Type B pancreatic cell (in vitro differentiated cells): Measurements from ENCODE around the gene GJA9. TPM values are rescaled to one million over a fixed set of nuclear protein-coding genes. Genes with fewer than 3 reads are reported as not detected.

Experiments used
- DNase-seq: peaks from one replicate; pipeline ENCODE4 v3.0.0; 2021; ENCODE audit warnings: mixed read lengths; ENCODE audit not compliant: unreplicated experiment; ENCODE audit errors: extremely low spot score
- H3K27ac Mint-ChIP-seq: 2 replicates; pipeline ENCODE4 v1.8.0; 2021; ENCODE audit warnings: mild to moderate bottlenecking, mixed read lengths
- H3K27me3 Mint-ChIP-seq: 2 replicates; pipeline ENCODE4 v1.8.0; 2021; ENCODE audit warnings: mixed read lengths
- H3K36me3 Mint-ChIP-seq: 2 replicates; pipeline ENCODE4 v1.8.0; 2021; ENCODE audit warnings: mixed read lengths
- H3K4me1 Mint-ChIP-seq: one replicate; pipeline ENCODE4 v1.8.0; 2021; ENCODE audit warnings: mixed read lengths; ENCODE audit not compliant: unreplicated experiment
- H3K4me3 Mint-ChIP-seq: 2 replicates; pipeline ENCODE4 v1.8.0; 2021; ENCODE audit warnings: mild to moderate bottlenecking, mixed read lengths
- H3K9me3 Mint-ChIP-seq: 2 replicates; pipeline ENCODE4 v1.8.0; 2021; ENCODE audit warnings: mixed read lengths
- CTCF ChIP-seq: fragments of 200-600 bp; sonication (generic); conservative IDR thresholded peaks from 2 replicates; pipeline ENCODE4 v1.5.0; 2021; ENCODE audit warnings: antibody characterized with exemption, mild to moderate bottlenecking
- total RNA-seq: library from RNA; stranded (reverse); gene quantifications from 2 replicates; pipeline ENCODE4 v1.2.1, GENCODE V29; 2021; ENCODE audit warnings: low replicate concordance

GJA9 gene
- total RNA-seq, 1 donor from 2014 or later, result not detected

DNA sequence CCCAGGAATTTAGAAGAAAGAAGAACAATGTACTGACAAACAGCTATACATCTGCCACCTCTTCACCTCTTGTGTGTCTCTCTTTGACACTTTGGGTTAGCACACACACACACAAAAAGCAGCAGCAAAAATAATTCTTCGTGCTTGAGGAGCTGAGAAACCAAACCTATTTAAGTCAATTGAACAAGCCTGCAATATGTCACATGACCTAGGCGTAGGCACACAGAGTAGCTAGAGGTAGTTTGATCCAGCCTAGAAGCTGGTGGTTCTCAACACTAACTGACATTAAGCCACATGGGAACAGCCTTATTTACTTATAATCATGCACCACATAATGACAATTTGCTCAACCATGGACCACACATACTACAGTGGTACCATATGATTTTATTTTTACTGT is 54.1 kb downstream of the GJA9 start:
- Mint-ChIP-seq H3K4me3 (no peak overlapping the region), H3K9me3 (no peaks in the 10 kb centered on the region), H3K27ac (no peak overlapping the region), H3K4me1 (peaks cover under 1% of the 10 kb centered on the region), H3K36me3 (no peaks in the 10 kb centered on the region), H3K27me3 (peaks cover 52% of the 10 kb centered on the region)
- no peak for TF ChIP-seq CTCF
- DNase-seq, result no peak

DNA sequence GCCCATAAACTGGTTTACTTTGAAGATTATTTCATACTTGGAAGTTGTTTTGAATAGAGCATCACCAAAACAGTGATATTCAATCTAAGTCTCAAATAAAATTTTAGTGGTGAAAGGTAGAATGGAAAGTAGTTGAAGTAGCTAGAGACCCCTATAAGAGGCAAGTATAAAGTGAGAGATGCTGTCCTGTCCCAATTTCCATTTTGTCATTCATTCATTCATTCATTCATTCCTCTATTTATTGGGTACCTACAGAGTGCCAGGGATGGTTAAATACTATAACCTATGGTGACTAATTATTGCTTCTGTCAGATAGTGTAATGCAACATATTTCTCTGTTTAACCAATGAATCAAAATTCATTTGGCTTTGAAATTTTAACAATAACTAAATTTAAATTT is 54.5 kb downstream of the GJA9 start:
- no peak for DNase-seq
- H3K36me3 Mint-ChIP-seq, result no peaks in the 10 kb centered on the region
- no peak overlapping the region for H3K4me3 Mint-ChIP-seq
- H3K4me1 Mint-ChIP-seq, result peaks cover 4% of the 10 kb centered on the region
- no peaks in the 10 kb centered on the region for H3K9me3 Mint-ChIP-seq
- no peak overlapping the region for H3K27ac Mint-ChIP-seq
- no peak for TF ChIP-seq CTCF
- H3K27me3 Mint-ChIP-seq, result peaks cover 53% of the 10 kb centered on the region

DNA sequence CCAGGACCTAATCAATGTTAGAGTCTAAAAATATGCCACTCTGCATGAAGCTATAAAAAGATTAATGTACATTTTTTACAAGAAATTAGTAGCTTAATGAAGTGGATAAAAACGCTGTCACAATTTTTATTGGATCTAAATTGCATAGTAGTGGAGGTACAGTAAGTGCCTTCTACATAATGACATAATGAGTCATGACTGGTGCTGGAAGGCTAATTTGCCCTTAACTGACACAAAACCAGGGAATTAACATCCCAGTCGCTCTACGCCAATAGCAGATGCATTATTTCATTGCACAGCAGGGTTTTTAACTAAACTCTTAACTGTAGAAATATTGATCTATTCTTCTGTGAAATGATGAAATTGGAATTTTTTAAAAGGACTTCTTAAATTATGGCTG is 55.1 kb downstream of the GJA9 start:
- no peak overlapping the region for H3K4me3 Mint-ChIP-seq
- DNase-seq, result no peak
- H3K36me3 Mint-ChIP-seq, result no peaks in the 10 kb centered on the region
- H3K4me1 Mint-ChIP-seq, result peaks cover 4% of the 10 kb centered on the region
- no peak for TF ChIP-seq CTCF
- no peaks in the 10 kb centered on the region for H3K9me3 Mint-ChIP-seq
- no peak overlapping the region for H3K27ac Mint-ChIP-seq
- peaks cover 56% of the 10 kb centered on the region for H3K27me3 Mint-ChIP-seq

Other genes starting within 250 kb of the GJA9 start
- 25.3 and 26.1 TPM in 2 replicates for gene RRAGC, start 21.8 kb downstream of the GJA9 start, total RNA-seq
- 20.0 and 29.6 TPM in 2 replicates for gene MYCBP, start 8.2 kb downstream of the GJA9 start, total RNA-seq
- gene RHBDL2, start 60.2 kb upstream of the GJA9 start, total RNA-seq, result 0.80 and 1.2 TPM in 2 replicates
- gene AKIRIN1, start 109.7 kb upstream of the GJA9 start, total RNA-seq, result 67.4 and 73.0 TPM in 2 replicates
- gene NDUFS5, start 144.8 kb upstream of the GJA9 start, total RNA-seq, result 212 and 252 TPM in 2 replicates